Muscle of leg (tissue), 11 donors: ENCODE measurements around the gene HSFX1. TPM values are rescaled to one million over a fixed set of nuclear protein-coding genes. Genes with fewer than 3 reads are reported as not detected.
"Not testable (repeated sequence)": the region's sequence is repeated elsewhere in the genome, so short reads cannot be mapped to it uniquely, and the experiment has no call there.

Source experiments
- DNase-seq: peaks from one replicate; pipeline ENCODE4 v3.0.0; 2013
- H3K27ac ChIP-seq: one replicate; pipeline ENCODE4 v1.5.1; 2013; ENCODE audit warnings: mild to moderate bottlenecking, low read length, control low read depth
- H3K27me3 ChIP-seq: one replicate; pipeline ENCODE4 v1.6.1; 2013; ENCODE audit warnings: low read length; ENCODE audit not compliant: control insufficient read depth, insufficient read depth
- H3K36me3 ChIP-seq: one replicate; pipeline ENCODE4 v1.6.1; 2013; ENCODE audit warnings: low read length; ENCODE audit not compliant: control insufficient read depth, insufficient read depth
- H3K4me1 ChIP-seq: one replicate; pipeline ENCODE4 v1.6.1; 2013; ENCODE audit warnings: low read length; ENCODE audit not compliant: control insufficient read depth, insufficient read depth
- H3K4me3 ChIP-seq: one replicate; pipeline ENCODE4 v1.5.1; 2013; ENCODE audit warnings: low read length, control low read depth
- H3K9me3 ChIP-seq: replicated peaks from 2 replicates; pipeline ENCODE4 v1.6.1; 2013; ENCODE audit warnings: low read depth, low read length; ENCODE audit not compliant: control insufficient read depth
- WGBS: methylation state at CpG from one replicate; pipeline ENCODE4 v1.1.5; 2013; ENCODE audit warnings: missing lambda C conversion rate; ENCODE audit not compliant: insufficient coverage; 5-methylcytosine and 5-hydroxymethylcytosine counted together
- polyA plus RNA-seq, 8 donors: library from polyadenylated mRNA; unstranded; fragments of 120-200 nt; gene quantifications; one replicate each; pipeline versions ENCODE4 v1.2.1 to v1.2.3, GENCODE V29; 2013; ENCODE audit warnings: inconsistent platforms in 1 of 8, low replicate concordance in 1 of 8; ENCODE audit not compliant: insufficient read length in 8 of 8, insufficient read depth in 1 of 8
- total RNA-seq: library from RNA; stranded (reverse); fragments of 120-200 nt; gene quantifications from one replicate; pipeline ENCODE4 v1.2.4, GENCODE V29; 2013

Gene HSFX1
- total and polyA plus RNA-seq, 9 donors, result 1.2 to 2.1 (median 1.5) TPM

DNA sequence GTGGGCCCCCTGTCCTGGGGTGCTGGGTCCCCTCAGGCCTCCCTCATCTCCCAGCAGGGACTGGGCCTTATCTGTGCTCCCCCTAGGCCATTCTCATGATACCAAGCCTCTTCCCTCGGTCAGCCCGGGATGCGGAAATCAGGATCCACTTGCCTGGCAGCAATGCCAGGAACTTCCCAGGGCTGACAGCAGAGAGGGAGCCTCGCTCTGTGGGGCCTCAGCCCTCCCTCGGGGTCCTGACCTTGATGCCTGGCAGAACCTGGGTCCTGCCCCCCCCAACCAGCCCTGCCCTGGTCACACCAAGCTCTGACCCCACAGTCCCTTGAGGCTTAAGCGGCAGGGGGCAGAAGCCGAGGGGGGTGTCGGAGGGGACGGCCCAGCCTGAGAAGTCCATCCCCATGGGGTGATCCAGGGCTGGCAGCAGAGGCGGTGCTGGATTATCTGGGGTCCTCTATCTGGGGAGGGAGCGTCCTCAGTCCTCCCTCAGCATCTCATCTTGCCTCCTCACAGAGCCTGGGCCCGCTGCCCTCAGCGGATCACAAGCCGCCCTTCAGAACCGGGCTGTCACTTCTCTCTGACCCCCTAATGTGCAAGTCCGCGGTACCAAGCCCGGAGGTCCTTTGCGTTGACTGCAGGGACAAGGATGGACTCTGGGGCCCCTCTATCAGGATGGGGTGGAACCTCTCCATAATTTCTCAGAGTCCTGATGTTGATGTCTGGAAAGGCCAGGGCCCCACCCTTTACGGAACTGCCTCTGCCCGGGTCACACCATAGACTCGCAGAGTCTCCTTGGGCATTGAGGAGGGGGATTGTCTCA lies 11.8 kb upstream of the HSFX1 start:
- DNase-seq, H3K27ac ChIP-seq, H3K4me3 ChIP-seq, H3K9me3 ChIP-seq, H3K4me1 ChIP-seq, H3K27me3 ChIP-seq, H3K36me3 ChIP-seq: not testable (repeated sequence)
- 90% methylated on average over 10 of the region's 22 CpGs for WGBS

DNA sequence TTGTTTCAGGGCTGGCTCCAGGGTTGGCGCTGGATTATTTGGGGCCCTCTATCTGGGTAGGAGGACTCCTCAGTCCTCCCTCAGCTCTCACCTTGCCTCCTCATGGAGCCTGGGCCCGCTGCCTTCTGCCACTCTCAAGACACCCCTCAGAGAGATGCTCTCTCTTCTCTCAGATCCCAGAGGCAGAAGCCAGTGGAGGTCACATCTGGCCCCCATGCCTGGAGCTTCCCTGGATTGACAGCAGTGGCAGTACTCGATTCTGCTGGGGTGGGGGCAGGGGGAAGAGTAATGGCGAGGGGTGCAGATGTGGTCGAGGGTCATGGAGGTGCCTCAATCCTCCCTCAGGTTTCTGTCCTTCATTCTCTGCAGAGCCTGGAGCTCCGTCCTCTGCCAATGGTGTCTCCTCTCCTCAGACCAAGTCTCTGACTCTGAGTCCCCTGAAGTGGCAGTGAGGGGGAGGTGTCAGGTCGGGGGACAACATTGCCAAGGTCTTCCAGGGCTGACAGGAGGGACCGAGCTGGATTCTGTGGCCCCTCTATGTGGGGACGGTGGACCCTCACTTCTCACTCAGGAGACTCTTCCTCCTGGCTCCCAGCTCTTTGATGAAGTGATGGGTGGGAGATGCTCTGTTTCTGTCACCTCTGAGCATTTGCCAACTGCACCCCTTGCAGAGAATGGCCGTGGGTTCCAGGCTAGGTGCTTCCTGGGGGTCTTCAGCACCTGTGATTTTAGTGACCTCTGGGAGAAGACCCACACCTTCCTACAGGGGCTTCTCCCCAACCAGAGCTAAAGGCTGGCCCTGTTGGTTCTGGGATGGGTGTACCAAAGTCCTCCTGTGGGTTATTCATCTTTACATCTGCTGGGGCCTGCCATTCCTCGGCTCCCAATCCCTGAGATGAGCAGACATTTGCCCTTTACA lies 10.9 kb upstream of the HSFX1 start:
- Histone ChIP-seq H3K4me1 (no peaks in the 10 kb centered on the region), H3K4me3 (no peak overlapping the region), H3K27me3 (no peaks in the 10 kb centered on the region), H3K27ac (no peak overlapping the region), H3K9me3 (no peaks in the 10 kb centered on the region), H3K36me3 (no peaks in the 10 kb centered on the region)
- WGBS, result 68% methylated on average over 3 of the region's 11 CpGs
- no peak for DNase-seq

DNA sequence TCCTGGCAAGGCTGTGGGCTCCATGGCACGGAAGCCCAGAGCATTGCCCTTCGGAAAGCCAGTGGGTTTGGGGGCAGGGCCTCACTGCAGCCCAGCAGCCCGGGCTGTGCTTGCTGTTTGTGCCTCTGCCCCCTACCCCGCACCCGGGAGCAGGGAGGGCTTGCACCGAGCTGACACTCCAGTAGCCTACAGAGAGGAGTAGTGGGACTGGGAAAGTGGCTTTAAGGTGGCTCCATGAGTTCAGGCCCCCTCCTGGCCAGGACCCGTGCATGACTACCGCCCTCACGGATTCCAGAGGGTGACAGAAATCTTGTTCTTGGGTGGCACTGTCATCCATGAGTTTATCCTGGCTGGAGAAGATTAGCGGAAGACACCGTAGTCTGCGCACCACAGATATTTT lies 3.5 kb upstream of the HSFX1 start:
- H3K9me3 ChIP-seq, H3K4me3 ChIP-seq, H3K4me1 ChIP-seq, H3K36me3 ChIP-seq, H3K27ac ChIP-seq, H3K27me3 ChIP-seq, DNase-seq: not testable (repeated sequence)
- no CpG with 5 or more reads among the region's 12 CpGs for WGBS

DNA sequence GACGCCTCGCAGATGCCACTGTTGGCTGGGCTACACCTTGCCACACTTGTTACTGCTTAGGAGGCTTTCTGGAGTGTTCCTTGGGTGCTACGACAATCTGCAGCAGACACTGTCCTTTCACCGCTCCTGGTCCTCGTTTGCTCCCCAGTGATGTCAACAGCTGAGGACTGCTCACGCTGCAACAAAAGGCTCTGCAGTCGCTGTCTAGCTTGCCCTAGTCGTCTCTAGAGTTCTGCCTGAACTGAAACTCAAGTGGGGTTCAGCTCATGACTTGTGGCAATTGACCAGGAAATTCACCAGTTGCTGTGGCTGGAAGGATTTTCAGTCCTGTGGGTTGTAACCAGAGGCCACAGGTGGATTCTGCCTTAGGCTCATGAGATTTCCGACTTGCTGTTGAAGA lies 842 bp upstream of the HSFX1 start:
- not testable (repeated sequence) for H3K4me3 ChIP-seq, H3K9me3 ChIP-seq, H3K27me3 ChIP-seq, H3K4me1 ChIP-seq, H3K27ac ChIP-seq, DNase-seq, H3K36me3 ChIP-seq
- WGBS, result no CpG with 5 or more reads among the region's 9 CpGs

DNA sequence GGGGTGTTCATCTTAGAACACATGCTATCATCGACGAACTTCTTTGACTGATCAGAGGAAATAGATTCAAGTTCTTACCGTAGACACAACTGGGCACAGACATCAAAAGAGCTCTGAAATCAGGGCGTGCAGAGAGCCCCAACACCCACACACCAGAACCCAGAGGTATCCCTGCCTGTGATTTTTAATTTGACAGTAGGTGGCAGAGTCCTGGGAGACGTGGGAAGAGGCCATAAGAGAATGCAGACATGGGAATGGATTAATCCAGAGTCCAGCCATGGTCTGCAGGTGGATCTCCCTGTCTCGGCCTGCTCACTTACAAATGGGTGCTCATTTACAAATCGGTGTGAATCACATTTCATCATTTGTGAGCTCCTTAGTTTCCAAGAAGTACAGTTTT lies 4.1 kb downstream of the HSFX1 start:
- not testable (repeated sequence) for H3K9me3 ChIP-seq

DNA sequence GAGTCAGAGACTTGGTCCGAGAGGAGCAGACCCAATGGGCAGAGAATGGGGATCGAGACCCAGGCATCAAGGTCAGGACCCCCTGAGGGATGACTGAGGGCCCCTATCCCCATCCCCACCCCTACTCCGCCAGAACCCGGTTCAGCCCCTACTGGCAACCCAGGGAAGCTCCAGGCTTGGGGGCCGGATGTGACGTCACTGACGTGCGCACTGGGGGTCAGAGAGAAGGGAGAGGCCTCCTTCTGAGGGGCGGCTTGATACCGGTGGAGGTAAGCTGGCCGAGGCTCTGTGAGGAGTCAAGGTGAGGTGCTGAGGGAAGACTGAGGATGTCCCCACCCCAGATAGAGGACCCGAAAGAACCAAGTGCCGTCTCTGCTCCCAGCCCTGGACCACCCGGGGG lies 7.9 kb downstream of the HSFX1 start, which contains the start of gene MAGEA9:
Gene MAGEA9 (plus strand): TSS at position 204 of the 400 bp plus-strand sequence. CDS start 4,281 bp downstream, outside the sequence.
- not testable (repeated sequence) for H3K4me3 ChIP-seq, DNase-seq, H3K4me1 ChIP-seq, H3K27ac ChIP-seq, H3K9me3 ChIP-seq, H3K27me3 ChIP-seq, H3K36me3 ChIP-seq
- WGBS, result no CpG with 5 or more reads among the region's 14 CpGs

More for the DNA sequence above, 4.1 kb downstream of the HSFX1 start:
- not testable (repeated sequence) for H3K27me3 ChIP-seq, H3K4me3 ChIP-seq, DNase-seq, H3K36me3 ChIP-seq, H3K27ac ChIP-seq, H3K4me1 ChIP-seq
- no CpG with 5 or more reads among the region's 7 CpGs for WGBS

DNA sequence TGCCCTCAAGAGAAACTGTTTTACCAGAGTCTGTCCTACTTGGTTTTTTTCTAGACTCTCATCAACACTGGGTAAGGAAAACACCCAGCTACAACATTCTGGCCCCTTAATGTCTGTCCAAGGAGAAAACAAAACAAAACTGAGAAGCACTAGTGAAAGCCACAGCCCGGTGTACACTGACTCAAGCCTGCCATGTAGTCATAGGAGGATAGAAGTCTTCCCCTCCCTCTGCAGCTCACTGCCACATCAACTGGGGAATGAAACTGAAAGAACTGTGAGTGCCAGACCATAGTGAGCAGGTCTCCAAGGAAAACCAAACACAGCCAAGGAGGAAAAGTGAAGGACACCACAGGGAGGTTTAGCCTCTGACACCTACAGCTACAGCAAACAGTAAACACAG lies 21.7 kb downstream of the HSFX1 start:
- H3K27ac ChIP-seq, H3K9me3 ChIP-seq, H3K36me3 ChIP-seq, H3K4me1 ChIP-seq, DNase-seq, H3K4me3 ChIP-seq, H3K27me3 ChIP-seq: not testable (repeated sequence)
- WGBS, result no CpG with 5 or more reads among the region's 1 CpG

DNA sequence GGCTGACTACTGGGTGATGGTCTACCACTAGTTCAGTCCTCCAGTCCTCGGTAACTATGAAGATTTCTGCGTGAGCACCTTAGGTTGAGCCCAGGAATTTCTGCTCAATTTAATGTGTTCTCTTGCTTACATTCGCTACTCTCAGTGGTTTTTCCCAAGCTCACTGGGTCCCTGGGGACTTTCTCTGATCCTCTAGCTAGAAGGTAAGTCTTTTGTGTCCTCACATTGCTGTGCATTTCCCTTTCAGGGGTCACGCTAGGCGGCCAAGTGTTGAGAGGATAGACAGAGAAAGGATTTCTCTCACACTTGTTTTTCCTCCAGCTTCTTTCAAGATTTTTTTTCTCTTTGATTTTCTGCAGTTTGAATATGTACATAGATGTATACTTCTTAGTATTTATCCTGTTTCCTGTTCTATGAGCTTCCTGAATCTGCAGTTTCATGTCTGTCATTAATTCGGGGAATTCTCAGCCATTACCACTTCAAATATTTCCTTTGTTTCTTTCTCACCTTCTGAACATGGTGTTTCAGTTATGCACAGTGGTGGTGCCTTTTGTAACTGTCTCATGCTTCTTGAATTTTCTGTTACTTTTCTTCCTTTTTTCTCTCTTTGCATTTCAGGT lies 25.3 kb downstream of the HSFX1 start:
- WGBS, result 73% methylated on average over 3 of the region's 6 CpGs
- Histone ChIP-seq H3K27ac (no peak overlapping the region), H3K4me3 (no peak overlapping the region), H3K27me3 (peaks cover 4% of the 10 kb centered on the region), H3K4me1 (no peaks in the 10 kb centered on the region), H3K36me3 (no peaks in the 10 kb centered on the region), H3K9me3 (no peaks in the 10 kb centered on the region)
- DNase-seq, result no peak

DNA sequence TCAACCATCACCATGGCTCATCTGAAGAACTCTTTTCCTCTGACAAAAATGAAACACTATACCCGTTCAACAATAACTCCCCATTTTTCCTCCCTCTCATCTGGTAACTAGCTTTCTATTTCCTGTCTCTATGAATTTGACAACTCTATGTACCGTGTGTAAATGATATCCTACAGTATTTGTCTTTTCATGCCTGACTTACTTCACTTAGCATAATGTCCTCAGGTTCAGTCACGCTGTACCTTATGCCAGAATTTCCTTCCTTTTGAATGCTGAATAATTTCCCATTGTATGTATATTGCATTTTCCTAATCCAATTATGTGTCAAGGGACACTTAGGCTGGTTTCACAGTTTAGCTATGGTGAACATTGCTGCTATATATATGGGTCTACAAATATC lies 26.1 kb downstream of the HSFX1 start:
- Histone ChIP-seq H3K27ac (no peak overlapping the region), H3K36me3 (no peaks in the 10 kb centered on the region), H3K4me3 (no peak overlapping the region), H3K4me1 (no peaks in the 10 kb centered on the region), H3K9me3 (no peaks in the 10 kb centered on the region), H3K27me3 (peaks cover 4% of the 10 kb centered on the region)
- no CpG with 5 or more reads among the region's 3 CpGs for WGBS
- DNase-seq, result no peak
